Medulla oblongata (tissue), 1 donor: ENCODE results near the gene FNDC3A.
A peak's percentile ranks its signal among the peaks of the same experiment; 100 is the strongest.
"Not testable (repeated sequence)": the region's sequence is repeated elsewhere in the genome, so short reads cannot be mapped to it uniquely, and the experiment has no call there.

Source experiments
- DNase-seq: peaks from one replicate; pipeline ENCODE4 v3.0.0-alpha.2; 2015; ENCODE audit errors: extremely low spot score

Gene FNDC3A

DNA sequence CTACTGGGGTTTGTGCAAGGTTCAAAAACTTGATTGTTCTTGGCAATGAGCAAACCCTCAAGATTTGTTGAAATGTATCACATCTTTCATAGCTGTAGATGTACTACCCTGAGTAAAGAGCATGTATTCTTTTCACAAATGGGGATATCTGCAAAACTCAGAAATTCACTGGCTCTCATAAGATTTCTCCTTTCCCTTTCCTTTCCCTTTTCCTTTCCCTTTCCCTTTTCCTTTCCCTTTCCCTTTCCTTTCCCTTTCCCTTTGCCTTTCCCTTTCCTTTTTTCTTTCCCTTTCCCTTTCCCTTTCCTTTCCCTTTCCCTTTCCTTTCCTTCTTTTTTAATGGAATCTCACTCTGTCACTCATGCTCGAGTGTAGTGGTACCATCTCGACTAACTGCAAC is 69.1 kb downstream of the FNDC3A start:
- no peak for DNase-seq

DNA sequence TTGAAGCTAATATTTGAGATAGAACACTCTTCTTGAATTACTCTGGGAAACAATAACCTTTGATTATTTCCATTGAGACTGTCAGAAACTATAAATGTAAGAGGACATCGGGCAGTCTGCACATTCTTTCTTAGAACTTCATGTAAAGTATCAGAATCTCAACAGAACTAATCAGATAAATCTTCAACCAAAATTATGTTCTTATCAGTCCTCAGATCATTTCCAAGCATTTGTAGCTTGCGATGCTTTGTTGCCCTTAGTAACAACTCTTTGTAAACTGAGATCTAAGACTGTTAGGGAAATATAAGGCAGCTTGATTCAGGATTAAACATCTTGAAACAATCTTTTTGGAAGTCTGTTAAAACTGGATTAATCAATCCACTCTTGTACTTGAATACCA is 70.3 kb downstream of the FNDC3A start:
- no peak for DNase-seq

DNA sequence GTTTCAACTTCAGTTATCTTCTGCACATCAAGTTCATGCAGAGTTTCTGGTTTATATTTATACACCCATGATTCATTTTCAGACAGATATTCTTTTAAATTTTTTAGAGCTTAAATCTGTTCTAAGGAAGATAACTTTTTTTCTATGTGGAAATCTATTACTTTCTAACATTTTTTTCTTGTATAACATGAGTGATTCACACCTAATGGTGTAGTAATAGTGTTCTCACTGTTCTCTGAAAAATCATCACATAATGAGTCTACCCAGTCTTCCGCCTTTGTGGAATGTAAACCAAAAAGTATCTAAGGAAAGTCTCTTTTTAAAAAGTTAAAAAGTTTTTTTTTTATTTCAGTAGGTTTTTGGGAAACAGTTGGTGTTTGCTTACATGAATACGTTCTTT is 70.8 kb downstream of the FNDC3A start:
- DNase-seq, result no peak

DNA sequence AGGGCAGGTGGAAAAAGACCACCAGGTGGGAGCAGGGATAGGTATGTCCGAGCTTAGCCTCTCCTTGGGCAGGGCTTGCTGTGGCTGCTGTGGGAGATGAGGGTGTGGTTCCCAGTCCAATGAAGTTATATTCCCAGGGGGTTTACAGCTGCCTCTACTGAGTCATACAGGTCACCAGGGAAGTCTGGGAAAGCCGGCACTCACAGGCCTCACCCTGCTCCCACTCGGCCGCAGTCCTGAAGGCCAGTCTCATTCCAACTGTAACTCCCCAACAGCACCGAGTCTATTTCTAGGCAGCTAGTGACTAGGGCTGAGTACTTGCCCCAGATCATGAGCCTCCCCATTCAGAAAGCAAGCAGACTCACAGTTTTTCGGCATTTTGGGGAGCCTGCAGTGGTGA is 77.1 kb downstream of the FNDC3A start:
- DNase-seq, result no peak

DNA sequence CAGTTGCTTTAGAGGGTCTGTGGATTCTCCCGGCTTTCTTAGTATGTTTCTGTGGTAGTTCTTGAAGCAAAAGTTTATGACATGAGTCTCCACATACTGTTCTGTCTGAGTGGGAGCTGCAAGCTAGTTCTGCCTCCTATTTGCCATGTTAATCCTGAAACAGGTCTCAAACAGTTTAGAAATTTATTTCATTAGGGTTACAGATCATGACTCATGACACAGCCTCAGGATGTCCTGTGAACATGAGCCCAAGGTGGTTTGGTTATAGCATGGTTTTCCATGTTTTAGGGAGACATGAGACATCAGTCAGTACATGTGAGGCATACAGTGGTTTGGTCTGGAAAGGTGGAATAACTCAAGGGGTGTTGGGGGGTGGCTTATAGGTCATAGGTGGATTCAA is 77.5 kb downstream of the FNDC3A start:
- DNase-seq, result no peak

DNA sequence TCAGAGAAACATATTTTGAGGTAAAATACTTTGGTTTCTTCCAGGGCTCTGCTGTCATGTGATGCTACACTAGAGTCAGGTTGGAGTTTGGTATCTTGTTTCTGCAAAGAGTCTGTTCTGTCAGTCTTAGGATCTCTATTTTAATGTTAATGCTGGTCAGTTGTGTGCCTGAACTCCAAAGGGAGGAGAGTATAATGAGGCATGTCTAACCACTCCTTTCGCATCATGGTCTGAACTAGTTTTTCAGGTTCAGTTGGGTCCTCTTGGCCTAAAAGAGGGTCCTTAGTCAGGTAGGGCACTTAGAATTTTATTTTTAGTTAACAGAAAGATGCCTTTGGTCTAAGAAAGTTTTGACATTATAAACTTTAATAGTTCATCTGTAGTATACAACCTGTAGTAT is 78.2 kb downstream of the FNDC3A start:
- DNase-seq, result no peak

DNA sequence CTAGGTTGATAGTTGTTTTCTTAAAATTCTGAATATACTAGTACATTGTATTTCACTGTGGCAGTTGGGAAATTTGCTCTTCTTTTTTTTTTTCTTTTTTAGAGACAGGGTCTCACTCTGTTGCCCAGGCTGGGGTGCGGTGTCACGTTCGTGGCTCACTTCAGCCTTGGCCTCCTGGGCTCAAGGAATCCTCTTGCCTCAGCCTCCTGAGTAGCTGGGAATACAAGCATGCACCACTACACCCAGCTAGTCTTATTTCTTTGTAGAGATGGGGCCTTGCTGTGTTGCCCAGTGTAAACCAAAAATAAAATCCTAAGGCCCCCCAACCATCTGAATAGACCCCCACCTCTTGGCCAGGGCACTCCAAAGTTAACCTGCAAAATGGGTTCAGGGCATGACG is 79.3 kb downstream of the FNDC3A start:
- no peak for DNase-seq

DNA sequence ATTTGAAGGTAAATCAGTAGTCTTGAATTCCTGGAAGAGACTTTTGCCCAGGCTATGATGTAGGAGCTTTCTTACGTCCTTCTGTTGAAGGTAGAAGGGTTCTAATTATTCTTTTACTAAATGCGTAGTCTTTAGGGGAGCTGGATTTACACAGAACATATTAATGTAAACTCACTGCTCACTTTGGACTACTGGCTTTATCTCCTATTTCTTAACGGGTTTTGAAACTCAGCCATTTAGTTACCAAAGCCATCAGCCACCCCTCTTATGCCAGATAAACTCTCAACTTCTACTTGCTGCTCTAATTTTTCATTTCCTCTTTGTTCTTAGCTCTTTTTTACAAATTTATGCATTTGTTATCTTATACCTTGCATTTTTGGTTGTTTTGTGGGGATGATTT is 81.5 kb downstream of the FNDC3A start:
- no peak for DNase-seq

DNA sequence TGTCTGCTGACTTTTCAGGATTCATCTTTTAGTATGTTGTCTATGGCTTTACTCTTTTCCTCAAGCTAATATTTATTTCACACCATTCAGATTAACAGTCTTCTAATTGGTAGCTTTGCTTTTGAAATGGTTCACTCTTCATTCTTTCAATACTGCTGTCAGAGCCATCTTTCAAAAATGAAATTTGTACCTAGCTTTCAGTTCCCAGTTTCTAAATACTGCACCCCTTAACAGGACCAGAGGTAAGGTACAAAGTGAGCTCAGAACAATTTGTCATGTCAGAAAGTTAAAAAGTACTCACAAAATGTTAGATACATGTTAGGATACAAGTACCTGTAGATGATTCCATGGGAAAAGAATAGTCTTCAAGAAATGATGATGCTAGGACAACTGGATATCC is 83.0 kb downstream of the FNDC3A start:
- no peak for DNase-seq

DNA sequence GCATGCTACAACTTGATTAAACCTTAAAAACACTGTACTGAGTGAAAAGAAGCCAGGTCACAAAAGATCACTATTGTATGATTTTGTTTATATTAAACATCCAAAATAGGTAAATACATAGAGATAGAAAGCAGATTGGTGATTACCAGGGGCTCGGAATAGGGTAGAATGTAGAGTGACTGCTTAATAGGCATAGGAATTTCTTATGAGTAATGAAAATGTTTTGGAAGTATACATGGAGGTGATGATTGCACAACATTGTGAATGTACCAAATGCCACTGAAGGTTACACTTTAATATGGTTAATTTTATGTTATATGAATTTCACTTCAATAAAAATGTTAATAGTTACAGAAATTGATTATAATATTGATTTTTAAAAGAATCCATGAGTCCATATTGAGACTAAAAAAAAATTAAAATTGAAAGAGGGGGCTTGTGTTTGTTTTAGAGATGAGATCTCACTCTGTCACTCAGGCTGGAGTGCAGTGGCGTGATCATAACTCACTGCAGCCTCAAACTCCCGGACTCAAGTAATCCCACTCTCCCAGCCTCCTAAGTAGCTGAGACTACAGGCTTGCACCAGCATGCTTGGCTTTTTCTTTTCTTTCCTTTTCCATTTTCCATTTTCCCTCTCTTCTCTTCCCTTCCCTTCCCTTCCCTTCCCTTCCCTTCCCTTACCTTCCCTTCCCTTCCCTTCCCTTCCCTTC is 85.1 kb downstream of the FNDC3A start:
- no peak for DNase-seq

DNA sequence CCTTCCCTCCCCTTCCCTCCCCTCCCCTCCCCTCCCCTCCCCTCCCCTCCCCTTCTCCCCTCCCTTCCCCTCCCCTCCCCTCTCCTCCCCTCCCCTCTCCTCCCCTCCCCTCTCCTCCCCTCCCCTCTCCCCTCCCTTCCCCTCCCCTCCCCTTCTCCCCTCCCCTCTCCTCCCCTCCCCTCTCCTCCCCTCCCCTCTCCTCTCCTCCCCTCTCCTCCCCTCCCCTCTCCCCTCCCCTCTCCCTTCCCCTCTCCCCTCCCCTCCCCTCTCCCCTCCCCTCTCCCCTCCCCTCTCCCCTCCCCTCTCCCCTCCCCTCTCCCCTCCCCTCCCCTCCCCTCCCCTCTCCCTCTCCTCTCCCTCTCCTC is 85.7 kb downstream of the FNDC3A start:
- DNase-seq, result not testable (repeated sequence)

DNA sequence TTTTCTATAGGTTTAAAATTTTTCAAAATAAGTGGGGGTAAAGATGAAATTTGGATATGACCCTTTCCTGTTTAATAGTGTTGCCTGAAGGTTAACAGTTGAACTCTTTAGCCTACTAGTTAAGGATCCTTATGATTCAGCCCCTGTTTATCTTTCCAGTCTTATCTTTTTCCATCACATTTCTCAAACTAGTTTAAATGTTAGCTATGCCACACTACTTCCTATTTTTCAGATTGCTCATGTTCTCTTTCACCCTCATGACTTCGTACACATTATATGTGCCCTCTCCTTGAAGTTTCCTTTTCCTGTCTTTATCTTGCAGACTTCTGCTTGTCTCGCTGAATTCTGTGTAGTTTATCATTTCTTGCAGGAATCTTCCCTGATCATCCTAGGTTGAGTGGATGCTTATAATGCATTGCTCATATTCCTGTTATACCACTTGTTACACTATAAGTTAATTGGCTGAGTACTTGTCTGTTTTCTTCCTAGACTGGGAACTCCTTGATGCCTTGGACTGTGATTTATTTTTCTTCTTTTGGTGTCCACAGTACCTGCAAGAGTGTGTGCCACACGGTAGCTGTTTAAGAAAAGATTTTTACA is 86.7 kb downstream of the FNDC3A start:
- DNase-seq, result peak; percentile 9

DNA sequence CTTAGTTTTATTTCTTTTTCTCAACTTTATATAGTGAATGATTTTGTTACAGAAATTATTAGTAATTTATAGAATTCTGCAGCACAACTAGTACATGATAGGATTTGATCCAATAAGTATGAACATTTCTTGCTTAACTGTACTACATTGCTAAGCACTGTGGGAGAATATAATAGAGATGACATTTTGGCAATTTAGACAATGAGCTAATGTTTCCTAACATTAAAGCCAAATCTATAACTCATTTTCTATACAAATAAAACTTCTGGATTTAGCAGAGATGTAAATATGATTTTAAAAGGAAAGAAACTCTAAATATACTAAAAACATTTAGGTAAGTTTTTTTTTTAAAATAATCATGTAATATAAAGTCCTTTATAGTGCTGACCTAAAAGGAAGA is 87.3 kb downstream of the FNDC3A start:
- DNase-seq, result no peak

DNA sequence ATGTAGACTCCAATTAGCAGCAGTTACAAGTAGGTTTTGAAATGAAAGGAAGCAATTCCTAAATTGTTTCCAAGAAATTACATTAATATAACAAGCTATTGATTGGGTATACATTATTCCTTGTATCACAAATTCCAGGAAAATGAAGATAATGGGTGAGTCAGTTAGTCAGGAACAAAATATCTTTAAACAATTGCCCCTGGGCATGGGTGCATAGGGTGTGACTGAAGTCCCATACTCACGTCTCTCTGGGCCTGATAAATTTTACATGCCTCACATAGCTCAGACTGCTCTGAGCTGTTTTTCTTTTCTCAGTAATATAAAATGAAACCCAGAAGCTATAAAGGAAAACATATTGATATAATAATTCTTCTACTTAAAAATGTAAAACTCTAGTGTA is 87.8 kb downstream of the FNDC3A start:
- no peak for DNase-seq

DNA sequence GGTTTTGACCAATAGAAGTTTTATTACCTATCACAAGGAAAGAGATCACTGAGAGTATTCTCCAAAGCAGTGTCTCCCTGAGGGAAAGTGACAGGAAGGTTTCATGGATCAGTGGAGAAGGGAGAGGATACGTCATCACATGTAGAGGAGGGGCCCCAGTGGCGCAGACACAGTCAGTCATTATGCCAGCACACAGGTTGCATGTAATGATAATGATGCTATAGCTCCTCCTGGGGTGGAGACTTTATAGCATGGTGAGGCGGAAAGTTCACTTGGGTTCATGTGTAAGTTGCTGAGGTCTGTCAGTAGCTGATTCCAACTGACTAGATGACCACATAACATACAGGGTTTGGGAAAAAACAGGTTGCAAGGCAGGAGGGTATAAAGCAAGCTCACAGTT is 88.8 kb downstream of the FNDC3A start:
- DNase-seq, result no peak

DNA sequence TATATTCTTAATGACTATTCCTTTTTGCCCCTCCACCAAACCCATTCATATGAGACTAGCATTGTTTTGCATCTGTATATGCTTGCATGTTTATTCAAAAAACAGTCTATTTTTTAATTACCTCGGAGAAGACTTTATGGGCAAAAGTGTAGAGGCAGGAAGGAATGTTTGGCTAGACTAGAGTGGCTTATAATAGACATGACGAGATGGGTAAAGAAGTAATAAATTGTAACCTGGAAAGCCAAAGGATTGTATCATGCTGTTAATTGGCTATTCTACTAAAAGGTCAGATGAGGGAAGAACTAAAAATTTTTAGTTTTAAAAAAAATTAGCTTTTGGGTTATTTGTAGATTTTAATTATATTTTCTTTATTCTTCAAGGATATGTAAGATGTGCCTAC is 91.1 kb downstream of the FNDC3A start:
- no peak for DNase-seq

DNA sequence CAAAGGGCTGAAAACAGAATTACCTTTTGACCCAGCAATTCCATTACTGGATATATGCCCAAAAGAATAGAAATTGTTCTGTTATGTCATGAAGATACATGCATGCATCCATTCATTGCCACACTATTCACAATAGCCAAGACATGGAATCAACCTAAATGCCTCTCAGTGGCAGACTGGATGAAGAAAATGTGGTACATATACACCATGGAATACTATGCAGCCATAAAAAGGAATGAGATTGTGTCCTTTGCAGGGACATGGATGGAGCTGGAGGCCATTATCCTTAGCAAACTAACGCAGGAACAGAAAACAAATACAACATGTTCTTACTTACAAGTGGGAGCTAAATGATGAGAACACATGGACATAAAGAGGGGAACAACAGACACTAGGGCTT is 92.8 kb downstream of the FNDC3A start:
- not testable (repeated sequence) for DNase-seq

DNA sequence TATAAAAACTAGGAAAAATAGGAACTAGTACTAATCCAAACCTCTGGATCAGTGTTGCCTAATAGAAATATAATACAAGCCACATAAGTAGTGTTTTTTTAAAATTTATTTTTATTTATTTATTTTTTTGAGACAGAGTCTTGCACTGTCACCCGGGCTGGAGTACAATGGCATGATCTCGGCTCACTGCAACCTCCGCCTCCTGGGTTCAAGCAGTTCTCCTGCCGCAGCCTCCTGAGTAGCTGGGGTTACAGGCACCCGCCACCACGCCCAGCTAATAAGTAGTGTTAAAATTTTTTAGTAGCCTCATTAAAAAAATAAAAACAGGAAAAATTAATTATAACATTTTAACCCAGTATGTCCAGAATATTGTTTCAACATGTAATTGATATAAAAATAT is 94.3 kb downstream of the FNDC3A start:
- not testable (repeated sequence) for DNase-seq

DNA sequence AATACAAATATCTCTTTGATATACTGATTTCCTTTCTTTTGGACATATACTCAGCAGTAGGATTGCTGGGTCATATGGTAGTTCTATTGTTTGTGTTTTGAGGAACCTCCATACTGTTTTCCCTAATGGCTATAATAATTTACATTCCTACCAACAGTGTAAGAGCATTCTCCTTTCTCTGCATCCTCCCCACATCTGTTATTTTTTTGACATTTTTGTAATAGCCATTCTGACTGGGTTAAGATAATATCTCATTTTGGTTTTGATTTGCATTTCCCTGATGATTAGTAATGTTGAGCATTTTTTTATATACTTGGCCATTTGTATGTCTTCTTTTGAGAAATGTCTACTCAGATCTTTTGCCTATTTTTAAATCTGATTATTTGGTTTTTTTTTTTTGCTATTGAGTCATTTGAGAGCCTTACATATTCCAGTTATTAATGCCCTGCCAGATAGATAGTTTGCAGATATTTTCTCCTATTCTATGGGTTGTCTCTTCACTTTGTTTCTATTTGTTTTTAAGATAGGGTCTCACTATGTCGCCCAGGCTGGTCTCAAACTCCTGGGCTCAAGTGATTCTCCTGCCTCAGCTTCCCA is 95.7 kb downstream of the FNDC3A start:
- DNase-seq, result no peak

DNA sequence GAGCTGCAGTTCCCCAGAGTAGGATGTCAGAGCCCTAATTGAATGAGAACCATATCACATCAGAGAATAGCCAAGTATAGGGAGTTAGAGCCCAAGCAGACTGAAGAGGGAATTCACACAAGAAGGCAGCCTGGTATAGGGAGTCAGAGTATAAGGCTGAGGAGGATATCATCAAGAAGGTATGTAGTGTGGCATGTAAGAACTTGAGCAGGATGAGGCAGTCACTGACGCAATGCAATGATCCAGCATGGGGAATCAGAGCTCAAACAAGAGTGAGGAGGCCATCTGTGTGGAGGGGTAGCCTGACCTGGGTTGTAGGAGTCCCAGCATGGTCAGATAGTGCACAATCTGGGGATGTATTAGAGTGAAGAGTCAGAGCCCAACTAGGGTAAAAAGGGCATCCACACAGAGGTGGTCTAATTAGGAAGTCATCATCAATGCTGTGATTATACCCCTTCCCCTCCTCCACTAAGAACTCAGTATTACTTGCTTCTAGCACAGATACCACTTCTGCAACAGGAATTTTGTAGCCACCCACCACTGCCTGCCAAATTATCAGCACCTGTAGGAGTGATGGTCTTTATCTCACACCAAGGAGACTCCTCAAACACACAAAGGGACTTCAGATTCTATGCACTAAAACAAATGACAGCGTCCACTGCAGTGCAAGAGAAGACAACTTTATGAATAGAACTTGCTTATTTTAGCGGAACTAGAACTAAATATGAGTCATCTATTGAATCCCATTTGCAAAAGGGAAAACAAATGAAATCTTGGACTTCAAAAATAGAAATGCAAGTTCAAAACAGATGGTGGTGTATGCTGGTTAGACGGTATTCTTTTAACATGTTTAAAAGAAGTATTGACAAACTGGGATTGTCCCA is 107.2 kb downstream of the FNDC3A start:
- DNase-seq, result no peak

DNA sequence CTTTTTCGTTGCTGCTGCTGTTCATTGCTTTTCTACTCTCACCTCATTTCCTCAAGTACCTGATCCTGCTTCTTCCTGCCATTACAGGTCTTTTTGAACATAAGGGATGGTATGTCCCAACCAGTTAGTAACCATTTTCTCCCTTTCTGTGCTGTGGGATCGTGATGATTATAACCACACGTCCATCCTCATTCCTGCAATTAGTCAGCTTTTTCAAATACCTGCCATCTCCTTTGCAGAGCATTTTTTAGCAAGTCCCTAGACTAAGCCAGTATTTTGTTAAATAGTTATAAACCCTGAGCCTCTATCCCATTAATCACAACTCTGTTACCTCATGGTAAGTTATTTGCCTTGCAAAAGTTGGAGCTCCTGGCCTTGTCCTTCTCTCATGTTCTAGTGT is 109.2 kb downstream of the FNDC3A start:
- no peak for DNase-seq

DNA sequence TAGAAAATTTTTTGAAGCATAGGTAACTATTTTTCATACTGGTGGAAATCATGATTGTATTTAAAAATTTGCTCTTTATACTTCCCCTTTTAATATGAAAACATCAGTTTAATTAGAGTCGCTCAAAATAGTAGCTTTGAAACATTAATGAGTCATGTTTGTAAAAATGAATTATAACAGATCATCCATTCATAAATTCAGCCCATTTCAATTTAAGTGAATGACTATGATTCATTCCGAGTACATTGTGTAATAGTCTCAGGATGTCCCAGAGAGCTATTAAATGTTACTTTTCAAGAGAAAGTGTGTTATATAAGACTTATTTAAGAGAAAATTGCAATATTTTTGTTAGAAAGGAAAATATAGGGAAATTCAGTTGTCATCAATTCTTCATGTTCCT is 111.0 kb downstream of the FNDC3A start:
- DNase-seq, result no peak

DNA sequence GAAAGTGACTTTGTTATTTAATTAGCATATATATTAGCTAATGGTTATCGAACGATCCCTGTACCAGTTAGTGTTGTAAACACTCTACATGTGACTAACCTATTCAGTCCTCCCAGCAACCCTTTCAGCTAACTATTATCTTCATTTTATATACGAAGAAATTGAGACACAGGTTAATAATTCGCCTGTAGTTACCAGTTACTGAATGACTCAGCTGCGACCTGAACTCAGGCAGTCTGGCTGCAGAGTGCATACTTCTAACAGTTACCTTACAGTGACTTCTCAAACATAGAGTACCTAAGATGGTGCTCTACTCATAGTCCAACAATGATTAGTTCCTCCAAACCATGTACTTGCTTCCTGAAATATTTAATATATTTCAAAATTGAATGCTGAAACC is 117.7 kb downstream of the FNDC3A start:
- no peak for DNase-seq
